CD4-positive, CD25-positive, alpha-beta regulatory T cell (primary cell): ENCODE results near the gene NUMA1. TPM values are rescaled to one million over a fixed set of nuclear protein-coding genes. Genes with fewer than 3 reads are reported as not detected.

Experiments
- ATAC-seq, 2 donors: fragments of 150-1000 bp; cut with Tn5 transposase; one replicate each; pipeline ENCODE4 v1.10.0; 2021; ENCODE audit warnings: low read depth in 2 of 2, moderate number of reproducible peaks in 2 of 2, moderate library complexity in 1 of 2
- DNase-seq, 3 donors: peaks; one replicate each; pipeline versions ENCODE4 v3.0.0 to v3.0.0-alpha.2; 2012 to 2022; ENCODE audit warnings: mixed read lengths in 1 of 3
- H3K27ac ChIP-seq: one replicate; pipeline ENCODE4 v1.7.0; 2013; ENCODE audit warnings: mild to moderate bottlenecking, low read length; ENCODE audit not compliant: insufficient read depth, poor library complexity, severe bottlenecking
- H3K27me3 ChIP-seq: one replicate; pipeline ENCODE4 v1.7.0; 2013; ENCODE audit warnings: low read length; ENCODE audit not compliant: control insufficient read depth, insufficient read depth
- H3K36me3 ChIP-seq: one replicate; pipeline ENCODE4 v1.7.0; 2013; ENCODE audit warnings: mild to moderate bottlenecking, low read length, moderate library complexity; ENCODE audit not compliant: control insufficient read depth, insufficient read depth
- H3K4me1 ChIP-seq: 2 replicates; pipeline ENCODE4 v1.7.0; 2013; ENCODE audit warnings: mild to moderate bottlenecking, low read length; ENCODE audit not compliant: insufficient read depth, control insufficient read depth, poor library complexity, severe bottlenecking
- H3K4me3 ChIP-seq: one replicate; pipeline ENCODE4 v1.7.0; 2013; ENCODE audit warnings: low read depth, mild to moderate bottlenecking, low read length, moderate library complexity
- H3K9me3 ChIP-seq, 2 experiments: 1 replicate in 1 of 2; 2 replicates in 1 of 2; pipeline ENCODE4 v1.7.0; 2013; ENCODE audit warnings: low read length in 2 of 2, mild to moderate bottlenecking in 1 of 2, moderate library complexity in 1 of 2; ENCODE audit not compliant: control insufficient read depth in 2 of 2
- H3K27ac Mint-ChIP-seq, 3 donors: one replicate each; pipeline ENCODE4 v1.8.0; 2020 to 2022; ENCODE audit warnings: mild to moderate bottlenecking in 3 of 3, mixed read lengths in 3 of 3, moderate library complexity in 2 of 3
- H3K27me3 Mint-ChIP-seq: one replicate; pipeline ENCODE4 v1.8.0; 2022; ENCODE audit warnings: mild to moderate bottlenecking, mixed read lengths
- H3K36me3 Mint-ChIP-seq: one replicate; pipeline ENCODE4 v1.8.0; 2020; ENCODE audit warnings: mixed read lengths
- H3K4me1 Mint-ChIP-seq, 4 donors: one replicate each; pipeline ENCODE4 v1.8.0; 2020 to 2022; ENCODE audit warnings: mixed read lengths in 4 of 4, mild to moderate bottlenecking in 1 of 4
- H3K4me3 Mint-ChIP-seq, 4 donors: one replicate each; pipeline ENCODE4 v1.8.0; 2020 to 2022; ENCODE audit warnings: mild to moderate bottlenecking in 4 of 4, mixed read lengths in 4 of 4, moderate library complexity in 3 of 4
- H3K9me3 Mint-ChIP-seq, 7 donors: one replicate each; pipeline ENCODE4 v1.8.0; 2020 to 2022; ENCODE audit warnings: mixed read lengths in 7 of 7, mild to moderate bottlenecking in 3 of 7, moderate library complexity in 2 of 7
- polyA plus RNA-seq, 4 donors: library from polyadenylated mRNA; unstranded; fragments of 300-500 nt; fragmentation: Illumina TruSeq; gene quantifications; one replicate each; pipeline ENCODE4 v1.2.3, GENCODE V29; 2021
- total RNA-seq: library from RNA; stranded (reverse); gene quantifications from one replicate; pipeline ENCODE4 v1.2.3, GENCODE V29; 2022

The NUMA1 gene
- total and polyA plus RNA-seq, 5 donors from 2014 or later: 14.0 to 272 (median 23.5) TPM

- no peaks in the 10 kb centered on the region for H3K9me3 ChIP-seq
- no peaks in the 10 kb centered on the region for H3K9me3 Mint-ChIP-seq
- no peaks in the 10 kb centered on the region for H3K27me3 Mint-ChIP-seq
- peaks cover 10% of the 10 kb centered on the region for H3K36me3 Mint-ChIP-seq
- ATAC-seq: no peak
- H3K27ac ChIP-seq: no peak overlapping the region
- peaks cover 17% of the 10 kb centered on the region for H3K4me1 ChIP-seq
- H3K4me1 Mint-ChIP-seq: peaks cover 23 to 45% (median 37%) of the 10 kb centered on the region in 4 donors
- DNase-seq: no peak
- no peak overlapping the region for H3K4me3 Mint-ChIP-seq
- no peaks in the 10 kb centered on the region for H3K27me3 ChIP-seq
- H3K4me3 ChIP-seq: no peak overlapping the region
- H3K27ac Mint-ChIP-seq: peak overlapping the region; percentile 6 to 99 (median 44)
- peaks cover 13% of the 10 kb centered on the region for H3K36me3 ChIP-seq
Measured at GRCh38 chr11:72083414-72083813, 3.1 kb upstream of the NUMA1 start.

- peak overlapping the region; percentile 91 for H3K27ac ChIP-seq
- no peaks in the 10 kb centered on the region for H3K9me3 ChIP-seq
- H3K4me3 ChIP-seq: no peak overlapping the region
- no peaks in the 10 kb centered on the region for H3K9me3 Mint-ChIP-seq
- no peak for DNase-seq
- H3K4me3 Mint-ChIP-seq: peak overlapping the region; percentile 55 to 95 (median 83)
- H3K36me3 Mint-ChIP-seq: peaks cover 12% of the 10 kb centered on the region
- no peaks in the 10 kb centered on the region for H3K27me3 ChIP-seq
- peak overlapping the region; percentile 89 to 99 (median 99) for H3K27ac Mint-ChIP-seq
- peaks cover 3% of the 10 kb centered on the region for H3K36me3 ChIP-seq
- no peaks in the 10 kb centered on the region for H3K27me3 Mint-ChIP-seq
- no peak for ATAC-seq
- peaks cover 17% of the 10 kb centered on the region for H3K4me1 ChIP-seq
- peaks cover 27 to 55% (median 44%) of the 10 kb centered on the region in 4 donors for H3K4me1 Mint-ChIP-seq
Measured at GRCh38 chr11:72081821-72082453, 1.6 kb upstream of the NUMA1 start.

GRCh38 chr11:72081184-72081644 is 872 bp upstream of the NUMA1 start:
- Mint-ChIP-seq H3K4me3 (peak overlapping the region; percentile 81 to 96 (median 92)), H3K27me3 (no peaks in the 10 kb centered on the region), H3K36me3 (peaks cover 11% of the 10 kb centered on the region), H3K4me1 (peaks cover 28 to 56% (median 46%) of the 10 kb centered on the region in 4 donors), H3K9me3 (no peaks in the 10 kb centered on the region), H3K27ac (peak overlapping the region; percentile 98 to 99 (median 99))
- ATAC-seq (no peak), DNase-seq (no peak)
- Histone ChIP-seq H3K27ac (peak overlapping the region; percentile 91), H3K9me3 (no peaks in the 10 kb centered on the region), H3K27me3 (no peaks in the 10 kb centered on the region), H3K4me3 (peak overlapping the region; percentile 63), H3K4me1 (peaks cover 17% of the 10 kb centered on the region), H3K36me3 (peaks cover 3% of the 10 kb centered on the region)

GRCh38 chr11:72079819-72080325 is 470 bp downstream of the NUMA1 start:
- Mint-ChIP-seq H3K27ac (peak overlapping the region; percentile 98 to 99 (median 99)), H3K27me3 (no peaks in the 10 kb centered on the region), H3K4me1 (peaks cover 31 to 67% (median 55%) of the 10 kb centered on the region in 4 donors), H3K36me3 (peaks cover 10% of the 10 kb centered on the region), H3K9me3 (no peaks in the 10 kb centered on the region), H3K4me3 (peak overlapping the region; percentile 81 to 96 (median 92))
- DNase-seq (peak in 2 of 3 donors; percentile 28 to 58), ATAC-seq (no peak)
- Histone ChIP-seq H3K4me1 (peaks cover 17% of the 10 kb centered on the region), H3K27me3 (no peaks in the 10 kb centered on the region), H3K9me3 (no peaks in the 10 kb centered on the region), H3K27ac (peak overlapping the region; percentile 91), H3K4me3 (peak overlapping the region; percentile 86), H3K36me3 (no peaks in the 10 kb centered on the region)

- H3K4me1 Mint-ChIP-seq: peaks cover 30 to 75% (median 54%) of the 10 kb centered on the region in 4 donors
- Histone ChIP-seq H3K27ac (no peak overlapping the region), H3K4me1 (peaks cover 17% of the 10 kb centered on the region), H3K9me3 (no peaks in the 10 kb centered on the region), H3K4me3 (no peak overlapping the region), H3K27me3 (no peaks in the 10 kb centered on the region), H3K36me3 (no peaks in the 10 kb centered on the region)
- no peak for ATAC-seq
- H3K4me3 Mint-ChIP-seq: peak overlapping the region; percentile 50 to 80 (median 51)
- peaks cover 4% of the 10 kb centered on the region for H3K27me3 Mint-ChIP-seq
- peak overlapping the region in 2 of 3 donors; percentile 87 to 99 for H3K27ac Mint-ChIP-seq
- peaks cover 12% of the 10 kb centered on the region for H3K36me3 Mint-ChIP-seq
- H3K9me3 Mint-ChIP-seq: no peaks in the 10 kb centered on the region
- DNase-seq: no peak
Measured at GRCh38 chr11:72078477-72078876, 1.9 kb downstream of the NUMA1 start.

- Histone ChIP-seq H3K9me3 (no peaks in the 10 kb centered on the region), H3K4me3 (no peak overlapping the region), H3K27me3 (no peaks in the 10 kb centered on the region), H3K27ac (no peak overlapping the region), H3K4me1 (peaks cover 17% of the 10 kb centered on the region), H3K36me3 (no peaks in the 10 kb centered on the region)
- ATAC-seq (no peak), DNase-seq (no peak)
- Mint-ChIP-seq H3K36me3 (peaks cover 15% of the 10 kb centered on the region), H3K27me3 (peaks cover 4% of the 10 kb centered on the region), H3K4me1 (peaks cover 20 to 73% (median 53%) of the 10 kb centered on the region in 4 donors), H3K4me3 (peak overlapping the region in 1 of 4 donors; percentile 26), H3K9me3 (no peaks in the 10 kb centered on the region), H3K27ac (peak overlapping the region in 2 of 3 donors; percentile 43 to 52)
Measured at GRCh38 chr11:72075756-72076155, 4.6 kb downstream of the NUMA1 start.

- Histone ChIP-seq H3K27ac (no peak overlapping the region), H3K4me3 (no peak overlapping the region), H3K36me3 (no peaks in the 10 kb centered on the region), H3K9me3 (no peaks in the 10 kb centered on the region), H3K27me3 (no peaks in the 10 kb centered on the region), H3K4me1 (peaks cover 17% of the 10 kb centered on the region)
- Mint-ChIP-seq H3K36me3 (peaks cover 18% of the 10 kb centered on the region), H3K4me1 (peaks cover 22 to 73% (median 53%) of the 10 kb centered on the region in 4 donors), H3K9me3 (no peaks in the 10 kb centered on the region), H3K27me3 (peaks cover 4% of the 10 kb centered on the region), H3K4me3 (peak overlapping the region in 1 of 4 donors; percentile 26), H3K27ac (peak overlapping the region in 2 of 3 donors; percentile 43 to 85)
- ATAC-seq (no peak), DNase-seq (peak in 1 of 3 donors; percentile 22)
Measured at GRCh38 chr11:72075109-72075508, 5.2 kb downstream of the NUMA1 start.
